HepG2 (cell line): ENCODE results near the gene MKS1. TPM values are rescaled to one million over a fixed set of nuclear protein-coding genes. Genes with fewer than 3 reads are reported as not detected.

Source experiments
- DMTF1 ChIP-seq: sonication (generic); formaldehyde crosslinking; IDR thresholded peaks from 2 replicates; pipeline ENCODE4 v1.4.0; 2020; ENCODE audit warnings: mild to moderate bottlenecking, missing genetic modification reagents
- MLLT10 ChIP-seq: sonication (generic); formaldehyde crosslinking; IDR thresholded peaks from 2 replicates; pipeline ENCODE4 v1.4.0; 2020; ENCODE audit warnings: missing genetic modification reagents
- POLR2AphosphoS2 ChIP-seq: IDR thresholded peaks from 2 replicates; pipeline ENCODE4 v1.6.1; 2011; ENCODE audit warnings: low read depth, low read length, improper control_type of control experiment
- SNAI1 ChIP-seq: sonication (generic); formaldehyde crosslinking; IDR thresholded peaks from 2 replicates; pipeline ENCODE4 v1.5.0; 2020; ENCODE audit warnings: mild to moderate bottlenecking, missing genetic modification reagents, borderline replicate concordance
- ZBTB39 ChIP-seq: sonication (generic); formaldehyde crosslinking; IDR thresholded peaks from 2 replicates; pipeline ENCODE4 v1.5.0; 2020; ENCODE audit warnings: missing genetic modification reagents
- ZFP90 ChIP-seq: sonication (generic); formaldehyde crosslinking; IDR thresholded peaks from 2 replicates; pipeline ENCODE4 v1.8.0; 2022; ENCODE audit warnings: missing genetic modification reagents, mild to moderate bottlenecking, inconsistent platforms, borderline replicate concordance
- ZNF207 ChIP-seq: fragments of 450-650 bp; IDR thresholded peaks from 2 replicates; pipeline ENCODE4 v1.6.1; 2016; ENCODE audit warnings: antibody characterized with exemption, borderline replicate concordance
- ZNF788 ChIP-seq: sonication (generic); formaldehyde crosslinking; IDR thresholded peaks from 2 replicates; pipeline ENCODE4 v1.5.0; 2020; ENCODE audit warnings: mild to moderate bottlenecking, missing genetic modification reagents, borderline replicate concordance
- ZSCAN20 ChIP-seq: sonication (generic); formaldehyde crosslinking; IDR thresholded peaks from 2 replicates; pipeline ENCODE4 v1.4.0; 2020; ENCODE audit warnings: missing genetic modification reagents, mild to moderate bottlenecking, borderline replicate concordance
- ZZZ3 ChIP-seq: sonication (generic); formaldehyde crosslinking; IDR thresholded peaks from 2 replicates; pipeline ENCODE4 v1.4.0; 2020; ENCODE audit warnings: missing genetic modification reagents, mild to moderate bottlenecking, borderline replicate concordance
- polyA plus RNA-seq, 8 experiments: library from polyadenylated mRNA; depleted of rRNA in 3 of 8; stranded (reverse) in 7 of 8; unstranded in 1 of 8; fragments of >200 nt; fragmentation: Illumina TruSeq in 4 of 8; extraction: Trizol in 4 of 8; gene quantifications; 2 replicates each; pipeline versions ENCODE4 v1.2.1 to v1.2.3, GENCODE V29; 2011 to 2016; ENCODE audit warnings: low read depth in 4 of 8, missing spikeins in 1 of 8, mixed read lengths in 1 of 8; ENCODE audit not compliant: insufficient read depth in 1 of 8
- total RNA-seq, 5 experiments: library from RNA; depleted of rRNA; stranded (reverse); fragments of >200 nt; fragmentation: Illumina TruSeq; extraction: Trizol; gene quantifications; 2 replicates each; pipeline ENCODE4 v1.2.3, GENCODE V29; 2016; ENCODE audit warnings: low read depth in 1 of 5
- TF ChIP-seq, protein P1 (sequence below): fragments of 450-650 bp; IDR thresholded peaks from 2 replicates; pipeline ENCODE4 v1.6.1; 2017
- TF ChIP-seq, protein P2 (sequence below), 2 experiments: fragments of 450-650 bp in 1 of 2; sonication (generic) in 1 of 2; formaldehyde crosslinking; IDR thresholded peaks; 2 replicates each; pipeline versions ENCODE4 v1.5.0 to v1.8.0; 2020 to 2022; ENCODE audit warnings: mild to moderate bottlenecking in 1 of 2, missing genetic modification reagents in 1 of 2

MKS1 gene
- total and polyA plus RNA-seq, 2 of the 13 experiments (the other 11 are each of a cell fraction or from before 2014, with no cell fraction given): 16.1 to 26.3 TPM

- TF ChIP-seq ZBTB39 (no peak), ZNF207 (no peak), POLR2AphosphoS2 (no peak), ZFP90 (CRISPR knock-in tag) (peak; percentile 77; the same call in 1 of the 2 replicates), SNAI1 (CRISPR knock-in tag) (peak; percentile 95), MLLT10 (CRISPR knock-in tag) (no peak), DMTF1 (no peak), ZSCAN20 (peak; percentile 88), ZNF788 (CRISPR knock-in tag) (peak; percentile 84), ZZZ3 (CRISPR knock-in tag) (no peak)
- TF ChIP-seq, protein P1, sequence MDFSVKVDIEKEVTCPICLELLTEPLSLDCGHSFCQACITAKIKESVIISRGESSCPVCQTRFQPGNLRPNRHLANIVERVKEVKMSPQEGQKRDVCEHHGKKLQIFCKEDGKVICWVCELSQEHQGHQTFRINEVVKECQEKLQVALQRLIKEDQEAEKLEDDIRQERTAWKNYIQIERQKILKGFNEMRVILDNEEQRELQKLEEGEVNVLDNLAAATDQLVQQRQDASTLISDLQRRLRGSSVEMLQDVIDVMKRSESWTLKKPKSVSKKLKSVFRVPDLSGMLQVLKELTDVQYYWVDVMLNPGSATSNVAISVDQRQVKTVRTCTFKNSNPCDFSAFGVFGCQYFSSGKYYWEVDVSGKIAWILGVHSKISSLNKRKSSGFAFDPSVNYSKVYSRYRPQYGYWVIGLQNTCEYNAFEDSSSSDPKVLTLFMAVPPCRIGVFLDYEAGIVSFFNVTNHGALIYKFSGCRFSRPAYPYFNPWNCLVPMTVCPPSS: no peak
- TF ChIP-seq, protein P2, sequence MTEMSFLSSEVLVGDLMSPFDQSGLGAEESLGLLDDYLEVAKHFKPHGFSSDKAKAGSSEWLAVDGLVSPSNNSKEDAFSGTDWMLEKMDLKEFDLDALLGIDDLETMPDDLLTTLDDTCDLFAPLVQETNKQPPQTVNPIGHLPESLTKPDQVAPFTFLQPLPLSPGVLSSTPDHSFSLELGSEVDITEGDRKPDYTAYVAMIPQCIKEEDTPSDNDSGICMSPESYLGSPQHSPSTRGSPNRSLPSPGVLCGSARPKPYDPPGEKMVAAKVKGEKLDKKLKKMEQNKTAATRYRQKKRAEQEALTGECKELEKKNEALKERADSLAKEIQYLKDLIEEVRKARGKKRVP (CRISPR knock-in tag; IDR thresholded peaks at IDR 0.05): peak in 1 of 2 experiments; percentile 65; a peak in 1 of 4 replicates
- TF ChIP-seq, all 625 proteins: peak for 277
These were observed 30.4 kb upstream of the MKS1 start (continued) for GRCh38 chr17:58249270-58250133.
